ENCODE measurements around the gene TRIM52.
"Not testable (repeated sequence)": the region's sequence is repeated elsewhere in the genome, so short reads cannot be mapped to it uniquely, and the experiment has no call there.

TRIM52 gene

DNA sequence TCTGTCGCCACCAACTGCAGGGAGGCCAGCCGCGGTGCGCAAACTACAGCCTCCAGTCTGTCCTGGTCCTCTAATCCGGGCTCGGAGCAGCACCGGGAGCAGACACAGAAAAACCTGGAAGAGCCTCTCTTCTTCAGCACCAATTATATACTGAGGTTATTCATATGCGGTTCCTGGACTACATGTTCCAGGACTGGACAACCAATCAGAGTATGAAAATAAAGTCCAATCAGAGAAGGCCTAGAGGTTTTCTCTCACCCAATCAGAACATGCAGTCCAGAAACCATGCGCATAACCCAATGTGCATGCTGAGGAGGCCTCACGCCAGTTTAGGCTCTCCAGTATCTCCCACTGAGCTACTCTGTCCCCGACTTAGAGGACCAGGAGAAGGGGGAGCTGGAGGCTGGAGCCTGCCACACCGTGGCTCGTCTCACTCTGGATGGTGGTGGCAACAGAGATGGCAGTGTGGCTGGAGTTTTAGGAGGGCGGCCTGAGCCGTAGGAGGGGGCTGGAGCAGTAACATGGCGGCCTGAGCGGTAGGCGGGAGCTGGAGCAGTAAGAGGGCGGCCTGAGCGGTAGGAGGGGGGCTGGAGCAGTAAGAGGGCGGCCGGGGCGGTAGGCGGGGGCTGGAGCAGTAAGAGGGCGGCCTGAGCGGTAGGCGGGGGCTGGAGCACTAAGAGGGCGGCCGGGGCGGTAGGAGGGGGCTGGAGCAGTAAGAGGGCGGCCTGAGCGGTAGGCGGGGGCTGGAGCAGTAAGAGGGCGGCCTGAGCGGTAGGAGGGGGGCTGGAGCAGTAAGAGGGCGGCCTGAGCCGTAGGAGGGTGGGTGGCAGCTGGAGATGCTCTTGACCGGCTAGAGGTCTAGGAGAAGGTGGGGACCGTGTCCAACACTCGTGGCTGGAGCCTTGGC, 20.4 kb upstream of the TRIM52 start:
- no peak overlapping the region for H3K4me3 ChIP-seq (ENCODE audit: low read depth, low read length)
- ChIA-PET CTCF (no interaction called here), POLR2A (no interaction called here)
- DNase-seq (ENCODE audit: low read depth, low spot score): no peak
- TF ChIP-seq, protein P1, sequence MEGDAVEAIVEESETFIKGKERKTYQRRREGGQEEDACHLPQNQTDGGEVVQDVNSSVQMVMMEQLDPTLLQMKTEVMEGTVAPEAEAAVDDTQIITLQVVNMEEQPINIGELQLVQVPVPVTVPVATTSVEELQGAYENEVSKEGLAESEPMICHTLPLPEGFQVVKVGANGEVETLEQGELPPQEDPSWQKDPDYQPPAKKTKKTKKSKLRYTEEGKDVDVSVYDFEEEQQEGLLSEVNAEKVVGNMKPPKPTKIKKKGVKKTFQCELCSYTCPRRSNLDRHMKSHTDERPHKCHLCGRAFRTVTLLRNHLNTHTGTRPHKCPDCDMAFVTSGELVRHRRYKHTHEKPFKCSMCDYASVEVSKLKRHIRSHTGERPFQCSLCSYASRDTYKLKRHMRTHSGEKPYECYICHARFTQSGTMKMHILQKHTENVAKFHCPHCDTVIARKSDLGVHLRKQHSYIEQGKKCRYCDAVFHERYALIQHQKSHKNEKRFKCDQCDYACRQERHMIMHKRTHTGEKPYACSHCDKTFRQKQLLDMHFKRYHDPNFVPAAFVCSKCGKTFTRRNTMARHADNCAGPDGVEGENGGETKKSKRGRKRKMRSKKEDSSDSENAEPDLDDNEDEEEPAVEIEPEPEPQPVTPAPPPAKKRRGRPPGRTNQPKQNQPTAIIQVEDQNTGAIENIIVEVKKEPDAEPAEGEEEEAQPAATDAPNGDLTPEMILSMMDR (IDR thresholded peaks at IDR 0.05; ENCODE audit: insufficient read depth, low read length, missing control alignments): no peak

DNA sequence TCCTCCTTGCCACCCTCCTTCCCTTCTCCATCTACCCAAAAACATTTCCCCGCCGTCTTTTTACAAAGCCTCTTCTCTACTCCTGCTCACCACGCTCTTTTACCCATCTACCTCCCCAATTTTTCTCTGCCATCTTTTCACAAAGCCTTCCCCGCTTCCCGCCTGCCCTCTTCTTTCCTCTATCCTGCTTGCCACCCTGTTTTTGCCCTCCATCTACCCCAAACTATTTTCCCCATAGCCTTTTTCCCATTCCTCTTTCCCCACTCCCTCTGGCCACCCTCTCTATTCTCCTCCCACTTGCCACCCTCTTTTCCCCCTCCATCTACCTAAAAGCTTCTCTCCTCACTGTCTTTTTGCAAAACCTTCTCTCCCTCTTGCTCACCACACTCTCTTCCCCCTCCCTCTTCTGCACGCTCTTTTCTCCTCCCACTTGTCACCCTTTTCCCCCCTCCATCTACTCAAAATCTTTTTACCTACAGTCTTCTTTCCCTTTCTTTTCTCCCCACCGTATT, 19.4 kb upstream of the TRIM52 start:
- POLR2A ChIA-PET: no interaction called here
- TF ChIP-seq, protein P1 (IDR thresholded peaks at IDR 0.05; ENCODE audit: insufficient read depth, low read length, missing control alignments): no peak
- DNase-seq (ENCODE audit: low read depth, low spot score): no peak
- CTCF ChIA-PET: no interaction called here
- no peak overlapping the region for H3K4me3 ChIP-seq (ENCODE audit: low read depth, low read length)

DNA sequence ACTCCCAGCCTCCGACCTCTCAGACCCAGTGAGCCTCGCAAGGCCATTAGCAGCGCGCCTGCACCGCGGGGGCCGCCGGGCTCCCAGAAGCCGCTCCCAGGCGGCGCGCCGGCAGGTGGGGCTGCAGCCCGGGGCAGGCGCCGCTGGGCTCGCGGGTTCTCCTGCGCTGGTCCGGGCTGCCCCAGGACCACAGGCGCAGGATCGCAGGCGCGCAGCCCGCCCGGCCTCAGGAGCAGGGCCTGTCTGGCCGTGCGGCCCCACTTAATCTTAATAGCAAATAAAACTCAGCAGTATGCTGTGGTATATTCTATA, 12.4 kb upstream of the TRIM52 start:
- POLR2A ChIA-PET; DNase-seq (ENCODE audit: low read depth, low spot score); CTCF ChIA-PET; H3K4me3 ChIP-seq (ENCODE audit: low read depth, low read length): not testable (repeated sequence)

DNA sequence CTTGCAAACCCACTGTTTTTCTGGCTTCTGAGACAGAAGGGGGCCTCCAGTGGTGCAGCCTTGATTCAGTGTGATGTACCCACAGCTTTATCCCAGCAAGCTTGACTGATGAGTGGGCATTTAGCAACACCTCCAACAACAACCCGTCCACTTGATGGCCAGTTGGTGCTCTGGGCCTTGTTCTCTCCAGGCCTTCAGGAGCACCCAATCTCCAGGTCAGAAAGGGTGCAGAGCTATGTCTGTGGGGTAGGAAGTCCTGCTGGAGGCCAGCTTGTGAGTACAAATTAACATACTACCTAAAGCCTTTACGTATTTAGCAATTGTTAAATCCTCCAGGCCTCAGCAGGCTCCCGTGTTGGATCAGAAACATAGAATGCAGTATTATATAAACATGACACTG, 10.1 kb upstream of the TRIM52 start:
- POLR2A ChIA-PET: no interaction called here
- CTCF ChIA-PET: no interaction called here
- no peak overlapping the region for H3K4me3 ChIP-seq (ENCODE audit: low read depth, low read length)
- TF ChIP-seq, protein P1 (IDR thresholded peaks at IDR 0.05; ENCODE audit: insufficient read depth, low read length, missing control alignments): no peak
- DNase-seq (ENCODE audit: low read depth, low spot score): no peak

DNA sequence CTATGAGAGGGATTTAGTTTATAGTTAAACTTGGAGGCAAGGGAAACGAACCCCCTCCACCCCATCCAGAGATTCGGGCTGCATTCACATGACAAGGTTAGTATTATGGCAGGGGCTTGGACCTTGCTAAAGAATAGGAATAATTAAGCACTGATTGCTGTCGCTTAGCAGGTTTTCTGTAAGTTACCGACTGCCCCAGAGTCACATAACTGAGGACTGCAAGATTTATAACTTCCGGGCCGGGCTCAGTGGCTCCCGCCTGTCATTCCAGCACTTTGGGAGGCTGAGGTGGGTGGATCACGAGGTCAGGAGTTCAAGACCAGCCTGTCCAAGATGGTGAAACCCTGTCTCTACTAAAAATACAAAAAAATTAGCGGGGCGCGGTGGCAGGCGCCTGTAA, 7.0 kb upstream of the TRIM52 start:
- DNase-seq (ENCODE audit: low read depth, low spot score); CTCF ChIA-PET; H3K4me3 ChIP-seq (ENCODE audit: low read depth, low read length); POLR2A ChIA-PET: not testable (repeated sequence)

DNA sequence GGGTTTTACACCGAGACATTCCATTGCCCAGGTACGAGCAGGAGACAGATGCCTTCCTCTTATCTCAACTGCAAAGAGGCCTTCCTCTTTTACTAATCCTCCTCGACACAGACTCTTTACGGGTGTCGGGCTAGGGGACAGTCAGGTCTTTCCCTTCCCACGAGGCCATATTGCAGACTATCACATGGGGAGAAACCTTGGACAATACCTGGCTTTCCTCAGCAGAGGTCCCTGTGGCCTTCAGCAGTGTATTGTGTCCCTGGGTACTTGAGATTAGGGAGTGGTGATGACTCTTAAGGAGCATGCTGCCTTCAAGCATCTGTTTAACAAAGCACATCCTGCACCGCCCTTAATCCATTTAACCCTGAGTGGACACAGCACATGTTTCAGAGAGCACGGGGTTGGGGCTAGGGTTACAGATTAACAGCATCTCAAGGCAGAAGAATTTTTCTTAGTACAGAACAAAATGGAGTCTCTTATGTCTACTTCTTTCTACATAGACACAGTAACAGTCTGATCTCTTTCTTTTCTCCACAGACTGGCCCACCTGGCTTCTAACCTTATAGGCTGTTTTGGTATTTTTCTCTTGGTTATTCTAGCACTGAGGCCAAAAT, 6.5 kb upstream of the TRIM52 start:
- H3K4me3 ChIP-seq (ENCODE audit: low read depth, low read length); DNase-seq (ENCODE audit: low read depth, low spot score); POLR2A ChIA-PET; CTCF ChIA-PET: not testable (repeated sequence)

DNA sequence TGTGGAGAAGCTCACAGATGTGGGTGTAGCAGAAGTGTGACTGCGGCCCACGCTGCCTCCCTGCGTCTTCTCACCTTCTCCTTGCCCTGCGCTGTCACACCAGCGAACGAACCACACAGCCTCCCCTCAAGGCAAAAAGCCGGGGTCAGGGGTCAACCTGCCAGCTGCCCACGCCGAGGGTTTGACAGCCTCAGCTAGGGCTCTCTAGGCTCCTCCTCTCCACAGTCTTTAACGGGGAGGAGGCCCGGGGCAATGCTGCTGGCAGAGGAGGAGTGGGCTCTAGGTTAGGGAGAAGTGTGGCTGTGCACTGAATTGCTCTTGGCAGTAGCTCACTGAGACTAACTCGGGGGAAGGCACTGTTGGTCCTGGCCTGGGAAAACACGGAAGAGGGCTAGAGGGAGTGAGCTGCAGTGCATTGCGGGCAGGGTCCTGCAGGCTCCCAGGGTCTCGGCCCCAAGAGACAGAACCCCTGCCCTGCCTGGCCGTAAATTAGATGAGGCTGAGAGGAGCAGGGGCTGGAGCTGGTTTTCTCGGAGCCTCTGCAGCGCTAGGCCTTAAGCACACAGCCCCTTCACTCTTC, 4.2 kb upstream of the TRIM52 start:
- ChIA-PET CTCF (no interaction called here), POLR2A (no interaction called here)
- TF ChIP-seq, protein P1 (IDR thresholded peaks at IDR 0.05; ENCODE audit: insufficient read depth, low read length, missing control alignments): no peak
- H3K4me3 ChIP-seq (ENCODE audit: low read depth, low read length): no peak overlapping the region
- DNase-seq (ENCODE audit: low read depth, low spot score): no peak

Measured in AG04449 (cell line).